WTC11 (cell line): Measurements from ENCODE around the gene GSC. TPM values are rescaled to one million over a fixed set of nuclear protein-coding genes. Genes with fewer than 3 reads are reported as not detected.

Experiments
- ATAC-seq: fragments of 200-7000 bp; cut with Tn5 transposase; 2 replicates; pipeline ENCODE4 v1.10.0; 2021; ENCODE audit warnings: mild to moderate bottlenecking, moderate library complexity
- CTCF ChIA-PET: fragments of 300-600 bp; sonication (Branson Sonifier 250); formaldehyde crosslinking; loops from one replicate; lab custom pipeline; 2021; ENCODE audit warnings: antibody characterized with exemption; lab: Charles Lee
- POLR2A ChIA-PET: fragments of 350-600 bp; sonication (Branson Sonifier 250); formaldehyde crosslinking; loops from one replicate; lab custom pipeline; 2021; ENCODE audit warnings: antibody characterized with exemption; lab: Charles Lee
- DNase-seq: peaks from one replicate; pipeline ENCODE4 v3.0.0; 2021; ENCODE audit warnings: low spot score
- H3K27ac Mint-ChIP-seq: 2 replicates; pipeline ENCODE4 v1.8.0; 2021; ENCODE audit warnings: mixed read lengths
- H3K27me3 Mint-ChIP-seq: 2 replicates; pipeline ENCODE4 v1.8.0; 2021; ENCODE audit warnings: low read depth, mild to moderate bottlenecking, moderate library complexity, mixed read lengths
- H3K36me3 Mint-ChIP-seq: 2 replicates; pipeline ENCODE4 v1.8.0; 2021; ENCODE audit warnings: mixed read lengths
- H3K4me1 Mint-ChIP-seq: 2 replicates; pipeline ENCODE4 v1.8.0; 2022; ENCODE audit warnings: mixed read lengths
- H3K4me3 Mint-ChIP-seq: 2 replicates; pipeline ENCODE4 v1.8.0; 2021; ENCODE audit warnings: mild to moderate bottlenecking, moderate library complexity, mixed read lengths
- H3K9me3 Mint-ChIP-seq: 2 replicates; pipeline ENCODE4 v1.8.0; 2021; ENCODE audit warnings: mixed read lengths
- ATF3 ChIP-seq: sonication (generic); formaldehyde crosslinking; conservative IDR thresholded peaks from 2 replicates; pipeline ENCODE4 v1.8.1; 2022; ENCODE audit warnings: mild to moderate bottlenecking, missing genetic modification reagents
- CREM ChIP-seq: sonication (generic); formaldehyde crosslinking; IDR thresholded peaks from 2 replicates; pipeline ENCODE4 v1.8.1; 2022; ENCODE audit warnings: mild to moderate bottlenecking, missing genetic modification reagents, moderate library complexity
- EMX1 ChIP-seq: fragments of 250-450 bp; sonication (Bioruptor Pico); IDR thresholded peaks from 2 replicates; pipeline ENCODE4 v1.8.0; 2021; ENCODE audit warnings: mild to moderate bottlenecking
- ETV6 ChIP-seq: sonication (generic); formaldehyde crosslinking; IDR thresholded peaks from 2 replicates; pipeline ENCODE4 v1.8.1; 2022; ENCODE audit warnings: mild to moderate bottlenecking, missing genetic modification reagents
- FOXK1 ChIP-seq: sonication (generic); formaldehyde crosslinking; IDR thresholded peaks from 2 replicates; pipeline ENCODE4 v1.8.0; 2022; ENCODE audit warnings: mild to moderate bottlenecking, moderate library complexity, missing genetic modification reagents
- FOXP4 ChIP-seq: sonication (generic); formaldehyde crosslinking; IDR thresholded peaks from 2 replicates; pipeline ENCODE4 v1.8.0; 2022; ENCODE audit warnings: mild to moderate bottlenecking, missing genetic modification reagents
- GRHL2 ChIP-seq: fragments of 250-450 bp; sonication (Bioruptor Pico); IDR thresholded peaks from 2 replicates; pipeline ENCODE4 v1.8.0; 2022; ENCODE audit warnings: mild to moderate bottlenecking, moderate library complexity; ENCODE audit not compliant: insufficient replicate concordance, severe bottlenecking
- KAT7 ChIP-seq: sonication (generic); formaldehyde crosslinking; IDR thresholded peaks from 2 replicates; pipeline ENCODE4 v1.8.1; 2023; ENCODE audit warnings: missing genetic modification reagents, mild to moderate bottlenecking, borderline replicate concordance
- PRRX2 ChIP-seq: fragments of 250-450 bp; sonication (Bioruptor Pico); IDR thresholded peaks from 2 replicates; pipeline ENCODE4 v1.8.0; 2021; ENCODE audit warnings: mild to moderate bottlenecking
- STAT6 ChIP-seq: sonication (generic); formaldehyde crosslinking; conservative IDR thresholded peaks from 2 replicates; pipeline ENCODE4 v1.8.1; 2023; ENCODE audit warnings: mild to moderate bottlenecking, low read depth, missing genetic modification reagents, moderate library complexity
- ZMAT4 ChIP-seq: fragments of 250-450 bp; sonication (Bioruptor Pico); IDR thresholded peaks from 2 replicates; pipeline ENCODE4 v1.9.0; 2021; ENCODE audit warnings: mild to moderate bottlenecking
- ZNF138 ChIP-seq: sonication (generic); formaldehyde crosslinking; conservative IDR thresholded peaks from 2 replicates; pipeline ENCODE4 v1.8.1; 2022; ENCODE audit warnings: mild to moderate bottlenecking, moderate library complexity, missing genetic modification reagents
- ZNF263 ChIP-seq: sonication (generic); formaldehyde crosslinking; IDR thresholded peaks from 2 replicates; pipeline ENCODE4 v1.8.1; 2022; ENCODE audit warnings: low read depth, mild to moderate bottlenecking, moderate library complexity, missing genetic modification reagents
- ZNF281 ChIP-seq: sonication (generic); formaldehyde crosslinking; IDR thresholded peaks from 2 replicates; pipeline ENCODE4 v1.8.0; 2023; ENCODE audit warnings: mild to moderate bottlenecking, missing genetic modification reagents
- ZNF423 ChIP-seq: fragments of 250-450 bp; sonication (Bioruptor Pico); IDR thresholded peaks from 2 replicates; pipeline ENCODE4 v2.1.2; 2022; ENCODE audit warnings: mild to moderate bottlenecking, moderate library complexity
- total RNA-seq: library from RNA; stranded (reverse); gene quantifications from 3 replicates; pipeline ENCODE4 v1.2.3, GENCODE V29; 2021
- TF ChIP-seq, protein P1 (sequence below): sonication (generic); formaldehyde crosslinking; IDR thresholded peaks from 2 replicates; pipeline ENCODE4 v1.8.1; 2023; ENCODE audit warnings: mild to moderate bottlenecking, missing genetic modification reagents, moderate library complexity
- TF ChIP-seq, protein P2 (sequence below): sonication (generic); formaldehyde crosslinking; IDR thresholded peaks from 2 replicates; pipeline ENCODE4 v1.8.0; 2022; ENCODE audit warnings: mild to moderate bottlenecking, missing genetic modification reagents
- TF ChIP-seq, protein P3 (sequence below): sonication (generic); formaldehyde crosslinking; IDR thresholded peaks from 2 replicates; pipeline ENCODE4 v1.8.0; 2022; ENCODE audit warnings: mild to moderate bottlenecking, missing genetic modification reagents
- TF ChIP-seq, protein P4 (sequence below): fragments of 250-450 bp; sonication (Bioruptor Pico); conservative IDR thresholded peaks from 2 replicates; pipeline ENCODE4 v1.9.0; 2021; ENCODE audit warnings: mild to moderate bottlenecking

Gene GSC
- total RNA-seq, 1 experiment from 2014 or later: 4.4 TPM

GRCh38 chr14:94768141-94768520, 1.8 kb downstream of the GSC start:
- no peaks in the 10 kb centered on the region for H3K9me3 Mint-ChIP-seq
- CTCF ChIA-PET: interaction anchor here (1.3 to 2.2 kb wide), 3 partner anchors 19 to 684 kb away, joined by 3 to 18 read pairs (median 3); no protein-coding TSS in a partner anchor

DNA sequence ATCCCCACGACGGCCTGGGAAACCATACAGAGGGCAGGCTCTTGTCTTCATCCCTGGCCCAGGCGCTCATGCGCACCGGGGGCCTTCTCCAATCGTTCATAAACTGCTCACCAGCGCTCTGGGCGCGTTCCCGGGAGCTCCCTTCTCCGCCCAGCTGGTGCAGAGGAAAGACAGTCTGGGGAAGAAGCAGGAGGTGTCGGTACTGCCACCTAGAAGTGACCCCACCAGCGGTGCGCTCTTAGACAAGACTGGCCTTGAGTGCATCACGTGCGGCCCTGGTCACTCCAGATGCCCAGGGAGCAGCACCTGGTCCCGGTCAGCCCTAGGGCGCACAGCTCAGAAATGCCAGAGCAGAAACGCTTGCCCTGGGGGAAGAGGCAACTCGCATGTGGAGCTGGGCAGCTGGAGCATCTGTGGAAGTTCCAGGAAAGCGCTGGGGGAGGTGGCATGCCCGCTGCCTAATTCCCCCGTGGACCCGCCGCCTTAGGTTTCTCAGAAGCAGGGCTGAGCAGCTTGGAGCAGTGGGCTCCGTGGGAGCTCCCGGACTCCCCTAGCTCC, 2.5 kb downstream of the GSC start:
- CTCF ChIA-PET: interaction anchor here (0.8 to 2.2 kb wide), 7 partner anchors 13 to 685 kb away, joined by 3 to 18 read pairs (median 3); no protein-coding TSS in a partner anchor
- ATAC-seq (no peak), DNase-seq (peak; percentile 35)
- no peaks in the 10 kb centered on the region for H3K9me3 Mint-ChIP-seq
- H3K36me3 Mint-ChIP-seq: no peaks in the 10 kb centered on the region
- peaks cover 97% of the 10 kb centered on the region for H3K27me3 Mint-ChIP-seq
- POLR2A ChIA-PET: no interaction called here
- TF ChIP-seq, protein P1, sequence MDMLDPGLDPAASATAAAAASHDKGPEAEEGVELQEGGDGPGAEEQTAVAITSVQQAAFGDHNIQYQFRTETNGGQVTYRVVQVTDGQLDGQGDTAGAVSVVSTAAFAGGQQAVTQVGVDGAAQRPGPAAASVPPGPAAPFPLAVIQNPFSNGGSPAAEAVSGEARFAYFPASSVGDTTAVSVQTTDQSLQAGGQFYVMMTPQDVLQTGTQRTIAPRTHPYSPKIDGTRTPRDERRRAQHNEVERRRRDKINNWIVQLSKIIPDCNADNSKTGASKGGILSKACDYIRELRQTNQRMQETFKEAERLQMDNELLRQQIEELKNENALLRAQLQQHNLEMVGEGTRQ (CRISPR knock-in tag): peak; percentile 47; the same call in 1 of the 2 replicates
- TF ChIP-seq, protein P2, sequence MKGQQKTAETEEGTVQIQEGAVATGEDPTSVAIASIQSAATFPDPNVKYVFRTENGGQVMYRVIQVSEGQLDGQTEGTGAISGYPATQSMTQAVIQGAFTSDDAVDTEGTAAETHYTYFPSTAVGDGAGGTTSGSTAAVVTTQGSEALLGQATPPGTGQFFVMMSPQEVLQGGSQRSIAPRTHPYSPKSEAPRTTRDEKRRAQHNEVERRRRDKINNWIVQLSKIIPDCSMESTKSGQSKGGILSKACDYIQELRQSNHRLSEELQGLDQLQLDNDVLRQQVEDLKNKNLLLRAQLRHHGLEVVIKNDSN: peak; percentile 68
- no peak for TF ChIP-seq STAT6 (CRISPR knock-in tag)
- no peak for TF ChIP-seq ETV6
- peak; percentile 51; the same call in 1 of the 2 replicates for TF ChIP-seq ZNF263
- TF ChIP-seq, protein P3, sequence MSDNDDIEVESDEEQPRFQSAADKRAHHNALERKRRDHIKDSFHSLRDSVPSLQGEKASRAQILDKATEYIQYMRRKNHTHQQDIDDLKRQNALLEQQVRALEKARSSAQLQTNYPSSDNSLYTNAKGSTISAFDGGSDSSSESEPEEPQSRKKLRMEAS (CRISPR knock-in tag): 0 out of 2 replicates have a peak, but pooled peaks have one; percentile 16
- H3K4me1 Mint-ChIP-seq: peaks cover 56% of the 10 kb centered on the region
- H3K27ac Mint-ChIP-seq: no peak overlapping the region
- peak overlapping the region; percentile 69 for H3K4me3 Mint-ChIP-seq

More at GRCh38 chr14:94768141-94768520, 1.8 kb downstream of the GSC start:
- Mint-ChIP-seq H3K27me3 (peaks cover 98% of the 10 kb centered on the region), H3K27ac (no peak overlapping the region), H3K36me3 (no peaks in the 10 kb centered on the region), H3K4me3 (peak overlapping the region; percentile 75), H3K4me1 (peaks cover 58% of the 10 kb centered on the region)
- DNase-seq (no peak), ATAC-seq (no peak)
- POLR2A ChIA-PET: no interaction called here
- TF ChIP-seq GRHL2 (no peak), KAT7 (CRISPR knock-in tag) (no peak), ZNF423 (no peak), CREM (no peak), FOXK1 (CRISPR knock-in tag) (no peak)

DNA sequence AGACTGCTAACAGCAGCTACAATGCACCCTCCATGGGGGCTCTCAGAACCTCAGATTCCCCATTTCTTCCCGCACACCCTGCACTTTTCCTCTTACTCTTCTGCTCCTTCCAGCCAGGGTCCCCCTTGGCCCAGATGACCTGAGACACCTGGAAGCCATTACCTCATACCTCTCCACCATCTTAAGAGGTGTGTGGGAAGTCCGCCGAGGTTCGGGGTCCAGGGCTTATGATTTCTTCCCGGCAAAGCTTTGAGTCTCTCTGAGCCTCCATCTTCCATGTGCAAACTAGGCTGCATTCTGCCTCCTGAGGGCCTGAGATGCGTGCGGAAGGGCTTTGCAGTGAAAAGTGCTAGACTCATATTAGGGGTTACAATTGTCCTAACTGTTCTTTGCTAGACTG, 5.3 kb downstream of the GSC start:
- H3K27me3 Mint-ChIP-seq: peaks cover 76% of the 10 kb centered on the region
- H3K9me3 Mint-ChIP-seq: no peaks in the 10 kb centered on the region
- no peaks in the 10 kb centered on the region for H3K36me3 Mint-ChIP-seq
- ChIA-PET CTCF (interaction anchor here (5.8 kb wide), 1 partner anchor 16 kb away, joined by 20 read pairs; no protein-coding TSS in a partner anchor), POLR2A (no interaction called here)
- H3K4me3 Mint-ChIP-seq: no peak overlapping the region
- peak; percentile 18; the same call in 1 of the 2 replicates for ATAC-seq
- peaks cover 42% of the 10 kb centered on the region for H3K4me1 Mint-ChIP-seq
- H3K27ac Mint-ChIP-seq: no peak overlapping the region
- DNase-seq: no peak
- TF ChIP-seq ZNF281 (CRISPR knock-in tag) (no peak), PRRX2 (CRISPR knock-in tag) (no peak), EMX1 (CRISPR knock-in tag) (no peak), FOXP4 (CRISPR knock-in tag) (no peak), ZNF423 (no peak), ZNF138 (CRISPR knock-in tag) (no peak), ATF3 (no peak), ZMAT4 (CRISPR knock-in tag) (no peak), CREM (no peak)
- TF ChIP-seq, protein P4, sequence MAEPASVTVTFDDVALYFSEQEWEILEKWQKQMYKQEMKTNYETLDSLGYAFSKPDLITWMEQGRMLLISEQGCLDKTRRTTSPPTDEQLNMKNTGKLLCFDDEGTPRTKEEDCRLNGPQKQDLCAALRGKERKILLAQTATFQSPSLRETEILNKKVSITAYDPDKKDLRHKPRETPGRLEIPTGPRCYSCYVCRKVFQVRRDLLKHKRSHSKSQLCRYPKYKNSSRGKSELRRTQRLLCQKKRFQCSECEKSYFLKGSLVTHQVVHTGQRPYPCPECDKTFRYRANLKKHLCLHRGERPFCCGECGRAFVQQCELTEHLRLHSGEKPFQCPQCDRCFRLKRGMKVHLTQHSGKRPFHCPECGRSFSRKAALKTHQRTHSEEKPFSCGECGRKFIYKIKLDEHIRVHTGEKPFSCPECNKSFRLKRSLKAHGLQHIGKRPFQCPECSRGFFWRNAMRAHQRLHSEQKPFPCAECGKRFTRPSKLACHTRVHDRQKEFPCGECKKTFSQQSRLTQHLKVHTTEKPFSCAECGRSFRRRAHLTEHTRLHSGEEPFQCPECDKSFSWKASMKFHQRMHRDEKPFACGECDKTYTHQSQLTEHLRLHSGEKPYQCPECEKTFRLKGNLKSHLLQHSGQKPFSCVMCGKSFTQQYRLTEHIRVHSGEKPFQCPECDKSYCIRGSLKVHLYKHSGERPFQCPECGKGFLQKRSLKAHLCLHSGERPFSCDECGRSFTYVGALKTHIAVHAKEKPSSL (CRISPR knock-in tag): no peak
